Adrenal gland (tissue), 5 donors: ENCODE measurements around the gene CCDC28B.

Experiments used
- POLR2A ChIP-seq, 2 donors: fragments of 450-650 bp; IDR thresholded peaks; one replicate each; pipeline ENCODE4 v1.6.1; 2017; ENCODE audit warnings: antibody characterized with exemption in 2 of 2, mild to moderate bottlenecking in 2 of 2, moderate library complexity in 1 of 2
- TF ChIP-seq, protein P1 (sequence below), 6 experiments: fragments of 450-650 bp in 4 of 6; fragments of 200-600 bp in 2 of 6; sonication (generic) in 1 of 6; IDR thresholded peaks; 1 replicate in 5 of 6; 2 replicates in 1 of 6; pipeline versions ENCODE4 v1.5.1 to v1.8.0; 2016 to 2021; ENCODE audit warnings: antibody characterized with exemption in 6 of 6, mild to moderate bottlenecking in 2 of 6, moderate library complexity in 1 of 6
- donor health status: DM: no; HTN: no; CAD: no.

DNA sequence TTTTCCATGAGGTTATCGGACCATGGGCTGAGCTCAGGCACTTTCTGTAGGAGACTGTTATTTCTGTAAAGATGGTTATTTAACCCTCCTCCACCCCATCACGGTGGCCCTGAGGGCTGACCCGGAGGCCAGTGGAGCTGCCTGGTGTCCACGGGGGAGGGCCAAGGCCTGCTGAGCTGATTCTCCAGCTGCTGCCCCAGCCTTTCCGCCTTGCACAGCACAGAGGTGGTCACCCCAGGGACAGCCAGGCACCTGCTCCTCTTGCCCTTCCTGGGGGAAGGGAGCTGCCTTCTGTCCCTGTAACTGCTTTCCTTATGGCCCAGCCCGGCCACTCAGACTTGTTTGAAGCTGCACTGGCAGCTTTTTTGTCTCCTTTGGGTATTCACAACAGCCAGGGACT lies 2.6 kb upstream of the CCDC28B start:
- TF ChIP-seq, protein P1, sequence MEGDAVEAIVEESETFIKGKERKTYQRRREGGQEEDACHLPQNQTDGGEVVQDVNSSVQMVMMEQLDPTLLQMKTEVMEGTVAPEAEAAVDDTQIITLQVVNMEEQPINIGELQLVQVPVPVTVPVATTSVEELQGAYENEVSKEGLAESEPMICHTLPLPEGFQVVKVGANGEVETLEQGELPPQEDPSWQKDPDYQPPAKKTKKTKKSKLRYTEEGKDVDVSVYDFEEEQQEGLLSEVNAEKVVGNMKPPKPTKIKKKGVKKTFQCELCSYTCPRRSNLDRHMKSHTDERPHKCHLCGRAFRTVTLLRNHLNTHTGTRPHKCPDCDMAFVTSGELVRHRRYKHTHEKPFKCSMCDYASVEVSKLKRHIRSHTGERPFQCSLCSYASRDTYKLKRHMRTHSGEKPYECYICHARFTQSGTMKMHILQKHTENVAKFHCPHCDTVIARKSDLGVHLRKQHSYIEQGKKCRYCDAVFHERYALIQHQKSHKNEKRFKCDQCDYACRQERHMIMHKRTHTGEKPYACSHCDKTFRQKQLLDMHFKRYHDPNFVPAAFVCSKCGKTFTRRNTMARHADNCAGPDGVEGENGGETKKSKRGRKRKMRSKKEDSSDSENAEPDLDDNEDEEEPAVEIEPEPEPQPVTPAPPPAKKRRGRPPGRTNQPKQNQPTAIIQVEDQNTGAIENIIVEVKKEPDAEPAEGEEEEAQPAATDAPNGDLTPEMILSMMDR (IDR thresholded peaks at IDR 0.05): no peak
- TF ChIP-seq POLR2A (IDR thresholded peaks at IDR 0.05): peak in 1 of 2 donors; percentile 16
